GM12874 (cell line): ENCODE data around the gene SMARCC1.

Experiments used
- CTCF ChIP-seq: IDR thresholded peaks from 2 replicates; pipeline ENCODE4 v1.5.1; 2011; ENCODE audit warnings: low read depth, mild to moderate bottlenecking, control low read depth, low read length, moderate library complexity; ENCODE audit not compliant: insufficient read depth

SMARCC1 gene

GRCh38 chr3:47781685-47782445 lies at the start of gene SMARCC1:
SMARCC1 (minus strand) TSS chr3:47781893; CDS start chr3:47781797, 96 bp downstream.
- no peak for TF ChIP-seq CTCF

- TF ChIP-seq CTCF: no peak
Observed at GRCh38 chr3:47825590-47825989, 43.9 kb upstream of the SMARCC1 start.

GRCh38 chr3:47824541-47825473 lies 43.1 kb upstream of the SMARCC1 start:
- peak; percentile 94 for TF ChIP-seq CTCF

- no peak for TF ChIP-seq CTCF
Observed at GRCh38 chr3:47817609-47818008, 35.9 kb upstream of the SMARCC1 start.

- no peak for TF ChIP-seq CTCF
Observed at GRCh38 chr3:47813551-47814177, 32.0 kb upstream of the SMARCC1 start.

- no peak for TF ChIP-seq CTCF
Observed at GRCh38 chr3:47804577-47804976, 22.9 kb upstream of the SMARCC1 start.

GRCh38 chr3:47803480-47804025 lies 21.9 kb upstream of the SMARCC1 start:
- no peak for TF ChIP-seq CTCF
